CD14-positive monocyte (primary cell): Measurements from ENCODE around the gene SPATA16. TPM values are rescaled to one million over a fixed set of nuclear protein-coding genes. Genes with fewer than 3 reads are reported as not detected.

Source experiments
- DNase-seq, 3 donors: peaks; one replicate each; pipeline ENCODE4 v3.0.0-alpha.2; 2011 to 2022
- H2AFZ ChIP-seq: 2 replicates; pipeline ENCODE4 v1.6.0; 2012; ENCODE audit warnings: mild to moderate bottlenecking, low read depth, low read length, inconsistent platforms; ENCODE audit not compliant: insufficient read depth, poor library complexity, severe bottlenecking
- H3K27ac ChIP-seq, 2 donors: 1 replicate in 1 of 2; 2 replicates in 1 of 2; pipeline ENCODE4 v1.5.1; 2012 to 2013; ENCODE audit warnings: low read length in 2 of 2, control low read depth in 1 of 2, inconsistent platforms in 1 of 2, low read depth in 1 of 2, mild to moderate bottlenecking in 1 of 2
- H3K27me3 ChIP-seq, 2 donors: one replicate each; pipeline versions ENCODE4 v1.6.0 to v1.6.1; 2011 to 2013; ENCODE audit warnings: low read length in 2 of 2; ENCODE audit not compliant: control insufficient read depth in 2 of 2, insufficient read depth in 2 of 2
- H3K36me3 ChIP-seq, 2 donors: replicated peaks in 1 of 2; 1 replicate in 1 of 2; 2 replicates in 1 of 2; pipeline versions ENCODE4 v1.5.1 to v1.6.1; 2012 to 2013; ENCODE audit warnings: low read length in 2 of 2, control low read depth in 1 of 2, inconsistent platforms in 1 of 2, mild to moderate bottlenecking in 1 of 2; ENCODE audit not compliant: insufficient read depth in 2 of 2, control insufficient read depth in 1 of 2
- H3K4me1 ChIP-seq, 2 donors: 1 replicate in 1 of 2; 2 replicates in 1 of 2; pipeline versions ENCODE4 v1.5.1 to v1.6.1; 2012 to 2013; ENCODE audit warnings: low read length in 2 of 2, control low read depth in 1 of 2, inconsistent platforms in 1 of 2, mild to moderate bottlenecking in 1 of 2, moderate library complexity in 1 of 2; ENCODE audit not compliant: insufficient read depth in 2 of 2, control insufficient read depth in 1 of 2
- H3K4me2 ChIP-seq: replicated peaks from 2 replicates; pipeline ENCODE3; 2012; ENCODE audit warnings: low read length, moderate library complexity, mild to moderate bottlenecking; ENCODE audit not compliant: poor library complexity, severe bottlenecking; ENCODE audit errors: extremely low read depth
- H3K4me3 ChIP-seq, 3 experiments: fragments of 200-600 bp in 1 of 3; sonication (generic) in 1 of 3; replicated peaks in 1 of 3; 1 replicate in 2 of 3; 2 replicates in 1 of 3; pipeline ENCODE4 v1.5.1; 2011 to 2013; ENCODE audit warnings: low read length in 3 of 3, mild to moderate bottlenecking in 3 of 3, control low read depth in 2 of 3, low read depth in 2 of 3, inconsistent platforms in 1 of 3, moderate library complexity in 1 of 3
- H3K79me2 ChIP-seq: 2 replicates; pipeline ENCODE4 v1.6.0; 2012; ENCODE audit warnings: mild to moderate bottlenecking, control low read depth, inconsistent platforms, low read length, moderate library complexity; ENCODE audit not compliant: insufficient read depth
- H3K9ac ChIP-seq: 2 replicates; pipeline ENCODE4 v1.6.0; 2017; ENCODE audit warnings: low read length, mild to moderate bottlenecking; ENCODE audit not compliant: insufficient read depth, poor library complexity, severe bottlenecking
- H3K9me3 ChIP-seq, 2 donors: replicated peaks in 1 of 2; 1 replicate in 1 of 2; 2 replicates in 1 of 2; pipeline versions ENCODE4 v1.5.1 to v1.6.1; 2012 to 2013; ENCODE audit warnings: low read length in 2 of 2, control low read depth in 1 of 2; ENCODE audit not compliant: control insufficient read depth in 1 of 2, insufficient read depth in 1 of 2
- H4K20me1 ChIP-seq: 2 replicates; pipeline ENCODE4 v1.6.0; 2012; ENCODE audit warnings: mild to moderate bottlenecking, low read length, control low read depth, moderate library complexity; ENCODE audit not compliant: insufficient read depth
- H3K27ac Mint-ChIP-seq, 7 donors: one replicate each; pipeline ENCODE4 v1.8.0; 2020; ENCODE audit warnings: mild to moderate bottlenecking in 7 of 7, mixed read lengths in 7 of 7, moderate library complexity in 6 of 7, inconsistent platforms in 2 of 7
- H3K27me3 Mint-ChIP-seq, 3 donors: one replicate each; pipeline ENCODE4 v1.8.0; 2021 to 2022; ENCODE audit warnings: low read depth in 3 of 3, mild to moderate bottlenecking in 3 of 3, mixed read lengths in 3 of 3, moderate library complexity in 3 of 3, inconsistent platforms in 1 of 3
- H3K36me3 Mint-ChIP-seq, 2 donors: one replicate each; pipeline ENCODE4 v1.8.0; 2020; ENCODE audit warnings: mixed read lengths in 2 of 2, inconsistent platforms in 1 of 2, mild to moderate bottlenecking in 1 of 2
- H3K4me1 Mint-ChIP-seq: one replicate; pipeline ENCODE4 v1.8.0; 2020; ENCODE audit warnings: mild to moderate bottlenecking, mixed read lengths
- H3K4me3 Mint-ChIP-seq, 2 donors: one replicate each; pipeline ENCODE4 v1.8.0; 2020; ENCODE audit warnings: mild to moderate bottlenecking in 2 of 2, mixed read lengths in 2 of 2, moderate library complexity in 1 of 2
- H3K9me3 Mint-ChIP-seq, 7 donors: one replicate each; pipeline ENCODE4 v1.8.0; 2020 to 2022; ENCODE audit warnings: mixed read lengths in 7 of 7, mild to moderate bottlenecking in 6 of 7, moderate library complexity in 6 of 7, inconsistent platforms in 2 of 7
- CTCF ChIP-seq: fragments of 200-600 bp; IDR thresholded peaks from one replicate; pipeline ENCODE4 v1.8.0; 2022; ENCODE audit warnings: antibody characterized with exemption, mild to moderate bottlenecking
- WGBS: methylation state at CpG from one replicate; pipeline ENCODE4 v1.1.5; 2013; ENCODE audit warnings: missing lambda C conversion rate; ENCODE audit not compliant: insufficient coverage; 5-methylcytosine and 5-hydroxymethylcytosine counted together
- intact Hi-C, 2 donors: fragments of 100-400 bp; cut with micrococcal nuclease; formaldehyde crosslinking; loops; one replicate each; pipeline versions ENCODE4 v1.15.0 to v1.15.1; 2023
- polyA plus RNA-seq, 3 donors: library from polyadenylated mRNA; depleted of rRNA in 1 of 3; unstranded in 2 of 3; stranded (reverse) in 1 of 3; fragments of 300-500 nt in 2 of 3; fragments of >200 nt in 1 of 3; fragmentation: Illumina TruSeq in 2 of 3; gene quantifications; 1 replicate in 2 of 3; 2 replicates in 1 of 3; pipeline ENCODE4 v1.2.3, GENCODE V29; 2012 to 2021

SPATA16 gene
- polyA plus RNA-seq, 3 donors = not detected

GRCh38 chr3:173006006-173006405 is 135.0 kb downstream of the SPATA16 start:
- H3K4me1 Mint-ChIP-seq = no peaks in the 10 kb centered on the region
- TF ChIP-seq CTCF = no peak
- no peak overlapping the region for H3K27ac ChIP-seq

GRCh38 chr3:173004681-173005080 is 136.4 kb downstream of the SPATA16 start:
- no peak for DNase-seq
- no peaks in the 10 kb centered on the region for H3K27me3 ChIP-seq
- Mint-ChIP-seq H3K4me3 (no peak overlapping the region), H3K27ac (no peak overlapping the region), H3K27me3 (peaks cover 2 to 4% (median 4%) of the 10 kb centered on the region in 3 donors), H3K36me3 (no peaks in the 10 kb centered on the region), H3K9me3 (peaks cover 0 to 5% (median 2%) of the 10 kb centered on the region in 7 donors), H3K4me1 (no peaks in the 10 kb centered on the region)
- H3K79me2 ChIP-seq = no peaks in the 10 kb centered on the region
- H3K4me2 ChIP-seq = no peak overlapping the region
- intact Hi-C loops = no loop called here
- H3K27ac ChIP-seq = no peak overlapping the region
- TF ChIP-seq CTCF = no peak
- no peak overlapping the region for H3K4me3 ChIP-seq
- no peak overlapping the region for H3K9ac ChIP-seq
- H3K36me3 ChIP-seq = no peaks in the 10 kb centered on the region
- no peak overlapping the region for H2AFZ ChIP-seq
- 87% methylated on average over 3 of the region's 6 CpGs for WGBS
- H3K9me3 ChIP-seq = peaks cover 0 to 6% of the 10 kb centered on the region in 2 donors
- no peaks in the 10 kb centered on the region for H3K4me1 ChIP-seq
- H4K20me1 ChIP-seq = no peaks in the 10 kb centered on the region

More at GRCh38 chr3:173006006-173006405, 135.0 kb downstream of the SPATA16 start:
- intact Hi-C loops = no loop called here
- Histone ChIP-seq H4K20me1 (no peaks in the 10 kb centered on the region), H3K9me3 (peaks cover 0 to 11% of the 10 kb centered on the region in 2 donors), H3K27me3 (no peaks in the 10 kb centered on the region), H3K4me3 (no peak overlapping the region), H3K4me1 (no peaks in the 10 kb centered on the region), H3K9ac (no peak overlapping the region), H3K79me2 (no peaks in the 10 kb centered on the region), H3K4me2 (no peak overlapping the region), H2AFZ (no peak overlapping the region), H3K36me3 (no peaks in the 10 kb centered on the region)
- Mint-ChIP-seq H3K4me3 (no peak overlapping the region), H3K27ac (no peak overlapping the region), H3K36me3 (no peaks in the 10 kb centered on the region), H3K9me3 (peaks cover 1 to 8% (median 3%) of the 10 kb centered on the region in 7 donors), H3K27me3 (peaks cover 2 to 4% (median 2%) of the 10 kb centered on the region in 3 donors)
- DNase-seq = no peak
